ENCODE measurements around the gene DOCK2. TPM values are rescaled to one million over a fixed set of nuclear protein-coding genes. Genes with fewer than 3 reads are reported as not detected.

DOCK2 gene
- total and polyA plus RNA-seq, 9 of the 15 experiments (the other 6 are each of a cell fraction or from before 2014, with no cell fraction given): 4.5 to 42.6 (median 20.5) TPM

DNA sequence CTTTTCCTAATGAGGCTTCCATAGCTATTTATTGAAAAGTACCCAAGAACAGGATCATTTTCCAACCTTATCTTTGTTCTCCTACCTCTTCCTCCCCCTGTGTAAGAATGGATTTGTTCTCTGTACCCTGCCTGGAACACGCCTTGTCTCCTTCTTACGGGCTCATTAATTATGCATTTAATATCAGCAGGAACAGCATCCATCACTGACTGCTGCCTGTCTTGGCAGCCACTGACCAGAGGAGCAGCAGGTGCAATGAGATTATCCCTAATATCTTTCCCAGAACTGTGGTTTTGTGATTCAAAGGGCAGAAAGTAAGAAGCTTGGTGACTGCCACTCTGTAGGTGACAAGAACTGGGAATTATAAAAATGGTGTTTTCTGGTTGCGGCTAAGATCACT is 362.5 kb downstream of the DOCK2 start:
- H3K9me1 ChIP-seq (ENCODE audit: control insufficient read depth, insufficient read depth, low read length): no peaks in the 10 kb centered on the region
- H3K9ac ChIP-seq (ENCODE audit: insufficient read depth in 1 of 2, low read depth in 2 of 2, low read length in 2 of 2): no peak overlapping the region
- no peaks in the 10 kb centered on the region for H3K4me1 ChIP-seq (replicated peaks in 1 of 2; ENCODE audit: control insufficient read depth in 2 of 2, insufficient read depth in 2 of 2, low read length in 2 of 2)
- no peaks in the 10 kb centered on the region for H3K9me3 ChIP-seq (replicated peaks; ENCODE audit: control insufficient read depth, insufficient read depth, low read depth, low read length)
- H3K27me3 ChIP-seq (ENCODE audit: control insufficient read depth in 2 of 2, insufficient read depth in 2 of 2, low read length in 2 of 2): no peaks in the 10 kb centered on the region
- no peak overlapping the region for H2AFZ ChIP-seq (ENCODE audit: low read depth, low read length)
- ChIA-PET POLR2A (interaction anchor here (1.3 kb wide), 1 partner anchor 9 kb away, joined by 4 read pairs; no protein-coding TSS in a partner anchor), CTCF (ENCODE audit: low intra/inter-chr PET ratio) (no interaction called here)
- no peak overlapping the region for H3K4me3 ChIP-seq
- H3K27ac ChIP-seq (ENCODE audit: extremely low read depth, low read depth, low read length): no peak overlapping the region
- DNase-seq (ENCODE audit: extremely low read depth in 1 of 4, low spot score in 3 of 4) (no peak), FAIRE-seq (no peak), ATAC-seq (no peak)
- intact Hi-C loops (cut with micrococcal nuclease) (no loop called here), in situ Hi-C loops (cut with MboI) (no loop called here)
- BruUV-seq (replicated peaks): no TSS peak
- 0 out of 2 replicates have a peak, but pooled peaks cover 2% of the 10 kb centered on the region for H4K20me1 ChIP-seq (replicated peaks; ENCODE audit: control insufficient read depth, insufficient read depth, low read length)
- 29% methylated on average over 3 of the region's 3 CpGs for WGBS (ENCODE audit: insufficient coverage, low coverage, missing lambda C conversion rate)
- H3K79me2 ChIP-seq (ENCODE audit: control insufficient read depth, insufficient read depth, low read length): no peaks in the 10 kb centered on the region
- no peak overlapping the region for H3K4me2 ChIP-seq (ENCODE audit: insufficient read depth, low read length)
- no peaks in the 10 kb centered on the region for H3K36me3 ChIP-seq (ENCODE audit: control insufficient read depth, insufficient read depth, low read length)
- TF ChIP-seq PHF20 (IDR thresholded peaks at IDR 0.05; ENCODE audit: partially characterized antibody) (no peak), TSC22D4 (tag; IDR thresholded peaks at IDR 0.05) (no peak), BRF1 (IDR thresholded peaks at IDR 0.05; ENCODE audit: borderline replicate concordance, extremely low read depth, insufficient read length) (no peak), CBFB (CRISPR knock-in tag; IDR thresholded peaks at IDR 0.05) (no peak), HDAC8 (tag; IDR thresholded peaks at IDR 0.05) (no peak), KDM2B (CRISPR knock-in tag; IDR thresholded peaks at IDR 0.05) (no peak), MITF (IDR thresholded peaks at IDR 0.05) (no peak), ZMIZ1 (IDR thresholded peaks at IDR 0.05; ENCODE audit: low read depth in 2 of 2, low read length in 2 of 2) (no peak), ZNF717 (CRISPR knock-in tag; IDR thresholded peaks at IDR 0.05) (no peak), CTBP1 (IDR thresholded peaks at IDR 0.05; ENCODE audit: borderline replicate concordance) (no peak), ZNF274 (IDR thresholded peaks at IDR 0.05; ENCODE audit: borderline replicate concordance, low read depth, low read length) (no peak), STAT5B (CRISPR knock-in tag; IDR thresholded peaks at IDR 0.05) (no peak), FOXK1 (CRISPR knock-in tag; IDR thresholded peaks at IDR 0.05; ENCODE audit: borderline replicate concordance) (no peak), SMARCA5 (IDR thresholded peaks at IDR 0.05) (no peak)
- TF ChIP-seq, protein P1, sequence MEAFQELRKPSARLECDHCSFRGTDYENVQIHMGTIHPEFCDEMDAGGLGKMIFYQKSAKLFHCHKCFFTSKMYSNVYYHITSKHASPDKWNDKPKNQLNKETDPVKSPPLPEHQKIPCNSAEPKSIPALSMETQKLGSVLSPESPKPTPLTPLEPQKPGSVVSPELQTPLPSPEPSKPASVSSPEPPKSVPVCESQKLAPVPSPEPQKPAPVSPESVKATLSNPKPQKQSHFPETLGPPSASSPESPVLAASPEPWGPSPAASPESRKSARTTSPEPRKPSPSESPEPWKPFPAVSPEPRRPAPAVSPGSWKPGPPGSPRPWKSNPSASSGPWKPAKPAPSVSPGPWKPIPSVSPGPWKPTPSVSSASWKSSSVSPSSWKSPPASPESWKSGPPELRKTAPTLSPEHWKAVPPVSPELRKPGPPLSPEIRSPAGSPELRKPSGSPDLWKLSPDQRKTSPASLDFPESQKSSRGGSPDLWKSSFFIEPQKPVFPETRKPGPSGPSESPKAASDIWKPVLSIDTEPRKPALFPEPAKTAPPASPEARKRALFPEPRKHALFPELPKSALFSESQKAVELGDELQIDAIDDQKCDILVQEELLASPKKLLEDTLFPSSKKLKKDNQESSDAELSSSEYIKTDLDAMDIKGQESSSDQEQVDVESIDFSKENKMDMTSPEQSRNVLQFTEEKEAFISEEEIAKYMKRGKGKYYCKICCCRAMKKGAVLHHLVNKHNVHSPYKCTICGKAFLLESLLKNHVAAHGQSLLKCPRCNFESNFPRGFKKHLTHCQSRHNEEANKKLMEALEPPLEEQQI (IDR thresholded peaks at IDR 0.05): no peak
- TF ChIP-seq, protein P2, sequence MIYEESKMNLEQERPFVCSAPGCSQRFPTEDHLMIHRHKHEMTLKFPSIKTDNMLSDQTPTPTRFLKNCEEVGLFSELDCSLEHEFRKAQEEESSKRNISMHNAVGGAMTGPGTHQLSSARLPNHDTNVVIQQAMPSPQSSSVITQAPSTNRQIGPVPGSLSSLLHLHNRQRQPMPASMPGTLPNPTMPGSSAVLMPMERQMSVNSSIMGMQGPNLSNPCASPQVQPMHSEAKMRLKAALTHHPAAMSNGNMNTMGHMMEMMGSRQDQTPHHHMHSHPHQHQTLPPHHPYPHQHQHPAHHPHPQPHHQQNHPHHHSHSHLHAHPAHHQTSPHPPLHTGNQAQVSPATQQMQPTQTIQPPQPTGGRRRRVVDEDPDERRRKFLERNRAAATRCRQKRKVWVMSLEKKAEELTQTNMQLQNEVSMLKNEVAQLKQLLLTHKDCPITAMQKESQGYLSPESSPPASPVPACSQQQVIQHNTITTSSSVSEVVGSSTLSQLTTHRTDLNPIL (CRISPR knock-in tag; IDR thresholded peaks at IDR 0.05): no peak

Measured in K562 (cell line).